Measurements from ENCODE around the gene SYTL5.

SYTL5 gene

DNA sequence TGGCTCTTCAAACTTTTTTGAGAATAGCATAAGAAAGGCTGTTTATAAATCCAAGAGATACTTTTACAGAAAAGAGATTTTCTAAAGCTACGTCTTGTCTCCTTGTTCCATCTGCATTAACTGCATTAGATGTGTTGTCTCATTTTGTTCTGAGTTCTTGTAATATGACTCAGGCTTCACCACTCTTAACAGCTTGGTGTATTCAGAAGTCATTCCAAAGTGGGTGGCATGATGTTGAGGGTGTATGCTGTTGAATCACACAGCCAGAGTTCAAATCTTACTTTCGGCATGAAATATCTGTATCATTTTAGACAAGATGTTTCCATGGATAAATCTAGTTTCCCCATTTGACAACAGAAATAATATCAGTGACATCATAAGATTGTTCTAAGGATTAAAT is 30.1 kb downstream of the SYTL5 start:
- no peak for DNase-seq

DNA sequence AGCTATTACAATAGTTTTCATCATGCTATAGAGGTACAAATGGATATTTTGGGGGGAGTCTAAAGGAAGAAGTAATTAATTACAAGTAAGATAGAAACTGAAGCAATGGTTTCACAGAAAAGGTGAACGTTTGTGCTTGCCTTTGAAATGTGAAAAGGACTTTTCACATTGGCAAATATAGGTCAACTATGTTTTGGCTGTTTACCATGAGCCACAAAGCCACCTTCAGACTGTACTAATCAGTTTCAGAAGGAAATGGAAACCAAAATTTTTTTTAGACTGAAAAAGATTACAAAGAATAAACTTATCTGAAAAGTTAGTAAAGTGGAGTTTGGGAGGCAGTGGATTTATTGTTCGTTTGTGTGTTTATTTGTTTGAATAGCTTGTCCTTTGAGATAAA is 32.1 kb downstream of the SYTL5 start:
- no peak for DNase-seq

DNA sequence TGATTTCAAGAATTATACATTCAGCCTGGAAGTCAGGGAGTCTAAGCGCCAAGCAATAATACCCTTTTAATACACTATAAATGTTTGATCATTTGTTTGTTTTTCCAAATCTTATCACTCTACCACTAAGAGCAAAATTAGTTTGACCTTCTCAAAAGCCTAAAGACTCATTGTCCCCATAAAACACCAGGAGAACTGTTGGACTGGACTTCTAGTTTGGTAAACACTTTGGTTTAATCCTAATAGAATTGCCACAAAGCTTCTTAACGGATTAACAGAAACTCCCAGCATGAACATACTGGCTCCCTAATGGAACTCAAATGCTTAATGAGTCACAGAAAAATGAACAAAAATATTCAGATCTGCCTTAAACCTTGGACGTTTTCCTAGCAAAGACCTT is 34.9 kb downstream of the SYTL5 start:
- DNase-seq: no peak

DNA sequence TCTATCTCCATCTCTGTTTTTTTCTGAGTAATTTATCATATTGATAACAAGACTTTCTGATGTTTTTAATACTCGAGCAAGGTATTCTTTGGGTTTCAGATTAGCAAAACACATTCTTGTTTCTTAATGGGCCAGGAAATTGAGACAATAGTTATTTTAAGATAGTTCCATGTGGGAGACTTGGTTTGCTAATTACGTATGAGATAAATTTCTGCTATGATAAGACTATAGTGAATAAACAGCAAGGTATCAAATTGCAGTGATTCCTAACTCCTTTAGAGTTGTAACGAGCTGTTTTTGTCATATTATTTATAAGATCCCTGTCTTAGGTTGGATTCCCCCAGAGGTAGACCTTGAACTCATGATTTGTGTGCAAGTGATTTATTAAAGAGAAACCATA is 38.3 kb downstream of the SYTL5 start:
- DNase-seq: no peak

DNA sequence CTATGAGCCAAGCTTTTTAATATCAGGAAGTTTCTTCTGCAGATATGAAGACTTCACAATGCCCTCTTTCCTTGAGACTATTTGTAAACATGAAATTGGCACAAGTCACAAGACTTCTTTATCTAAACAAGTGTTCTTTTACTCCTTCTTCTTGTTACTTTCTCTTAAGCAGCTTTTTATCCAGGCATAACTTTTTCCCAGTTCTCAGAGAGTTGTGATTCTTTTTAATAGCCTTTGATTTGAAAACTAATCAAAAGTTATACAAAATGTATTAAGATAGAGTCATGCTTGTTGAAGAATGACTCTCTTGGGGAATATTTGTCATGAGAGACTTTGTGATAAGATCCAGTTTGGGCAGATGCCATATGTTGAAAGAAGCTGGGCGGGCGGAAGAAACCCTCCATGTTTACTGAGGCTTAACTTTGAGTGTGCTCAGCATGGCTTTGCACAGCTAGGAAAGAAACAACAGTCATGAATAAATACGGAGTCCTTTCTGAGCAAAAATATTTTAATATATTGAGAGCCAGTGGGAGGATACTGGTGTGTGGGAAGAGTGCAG is 39.3 kb downstream of the SYTL5 start:
- no peak for DNase-seq

DNA sequence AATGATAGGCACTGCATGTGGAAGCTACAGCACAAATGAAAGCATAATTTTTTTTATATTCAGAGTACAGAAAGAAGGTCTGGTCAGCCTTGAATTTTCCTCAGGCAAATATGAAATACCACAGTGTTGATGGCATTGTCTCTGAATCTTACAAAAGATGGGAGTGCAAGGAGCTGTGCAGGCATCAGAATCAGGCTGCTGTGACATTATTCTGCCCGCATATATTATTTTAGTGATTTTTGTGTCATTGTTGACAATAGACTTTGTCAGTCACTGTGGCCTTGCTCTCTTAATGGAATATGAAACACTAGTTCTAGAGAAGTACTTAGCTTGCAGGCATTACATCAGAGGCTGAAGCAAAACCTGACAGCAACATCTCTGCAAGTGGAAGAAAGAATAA is 42.5 kb downstream of the SYTL5 start:
- DNase-seq: no peak

DNA sequence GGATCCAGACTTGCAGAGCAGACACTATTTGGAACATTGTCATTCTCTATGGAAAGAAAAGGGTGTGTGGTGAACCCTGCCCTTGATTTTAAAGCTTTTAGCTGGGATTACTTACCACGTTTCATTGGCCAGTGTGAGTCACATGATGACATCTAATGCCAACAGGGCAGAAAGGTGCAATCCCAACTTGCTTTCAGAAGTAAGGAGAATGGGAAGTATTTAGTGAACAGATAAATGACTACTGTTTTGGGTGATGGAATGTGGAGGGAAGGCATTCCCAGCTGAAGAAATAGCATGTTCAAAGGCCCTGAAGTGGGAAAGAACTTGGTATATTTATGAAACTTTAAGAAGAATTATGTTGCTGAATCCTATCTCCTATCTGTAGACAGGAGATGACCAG is 44.5 kb downstream of the SYTL5 start:
- no peak for DNase-seq

DNA sequence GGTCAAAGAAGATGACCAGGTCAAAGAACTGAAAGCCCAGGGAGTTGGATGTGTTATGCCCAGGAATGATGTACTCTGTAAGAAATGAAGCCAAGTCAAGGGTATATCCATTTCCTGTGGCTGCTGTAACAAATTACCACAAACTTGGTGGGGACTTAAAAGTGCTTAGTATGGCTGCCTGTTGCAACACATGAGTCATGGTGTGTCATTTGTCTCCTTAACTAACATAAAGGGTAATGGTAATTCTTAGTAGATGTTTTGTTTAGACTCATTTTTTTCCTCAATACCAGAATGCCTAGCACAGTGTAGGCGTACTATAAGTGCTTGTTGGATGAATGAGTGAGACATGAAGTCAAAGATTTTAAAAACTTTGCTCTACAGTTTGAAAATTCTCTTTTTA is 45.7 kb downstream of the SYTL5 start:
- DNase-seq: peak; percentile 35

DNA sequence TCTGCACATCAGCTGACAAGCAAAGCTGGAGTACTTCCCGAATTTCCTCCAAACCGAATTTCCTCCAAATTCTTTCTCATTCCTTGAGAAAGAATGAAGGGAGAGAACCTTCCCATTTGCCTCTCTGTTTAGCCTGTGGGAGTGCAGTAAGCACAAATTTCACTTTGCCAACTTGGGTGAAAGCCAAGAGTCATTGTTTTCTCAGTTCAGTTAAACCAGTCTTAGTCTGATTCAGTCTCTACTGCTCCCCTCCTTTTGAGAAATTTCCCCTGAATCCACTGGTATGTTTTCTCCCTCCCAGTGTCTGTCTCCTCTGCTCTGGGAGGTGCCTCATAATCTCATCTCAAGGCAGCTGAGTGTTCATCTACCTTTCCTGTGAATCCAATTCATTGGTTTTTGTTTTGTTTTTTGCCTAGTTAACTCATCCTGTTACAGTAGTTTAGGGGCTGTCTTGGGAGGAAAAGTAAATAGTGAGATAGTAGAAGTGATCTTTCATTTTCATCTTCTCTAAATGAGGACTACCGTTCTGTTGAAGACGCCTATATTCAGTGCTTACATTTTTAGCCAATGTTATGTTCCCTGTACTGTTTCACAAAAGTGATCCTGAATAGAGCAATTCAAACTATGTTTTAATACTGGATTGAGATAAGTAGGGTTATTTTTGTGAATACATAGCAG is 49.0 kb downstream of the SYTL5 start:
- DNase-seq: no peak

DNA sequence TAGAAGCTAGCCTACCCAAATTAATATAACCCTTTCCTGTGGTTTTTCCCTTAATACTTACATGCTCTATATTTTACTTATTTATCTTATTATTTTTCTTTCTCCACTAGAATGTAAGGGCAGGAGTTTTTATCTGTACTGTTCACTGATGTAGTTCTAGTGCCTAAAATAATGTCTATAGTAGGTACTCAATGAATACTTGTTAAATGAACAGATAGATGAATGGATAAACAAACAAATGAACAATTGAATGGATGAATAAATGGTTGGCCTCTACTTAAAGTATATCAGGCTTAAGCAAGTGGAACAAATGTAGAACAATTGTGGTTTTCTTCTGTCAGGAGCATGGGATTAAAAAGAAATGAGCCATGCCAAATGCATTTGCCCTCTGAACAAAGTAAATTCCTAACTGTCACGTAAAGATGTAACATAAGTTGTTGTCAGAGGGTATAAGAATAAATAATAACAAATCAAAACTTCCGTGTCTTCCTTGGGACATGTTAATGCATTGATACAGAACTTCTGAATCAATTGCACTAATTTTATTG is 54.1 kb downstream of the SYTL5 start:
- DNase-seq: no peak

DNA sequence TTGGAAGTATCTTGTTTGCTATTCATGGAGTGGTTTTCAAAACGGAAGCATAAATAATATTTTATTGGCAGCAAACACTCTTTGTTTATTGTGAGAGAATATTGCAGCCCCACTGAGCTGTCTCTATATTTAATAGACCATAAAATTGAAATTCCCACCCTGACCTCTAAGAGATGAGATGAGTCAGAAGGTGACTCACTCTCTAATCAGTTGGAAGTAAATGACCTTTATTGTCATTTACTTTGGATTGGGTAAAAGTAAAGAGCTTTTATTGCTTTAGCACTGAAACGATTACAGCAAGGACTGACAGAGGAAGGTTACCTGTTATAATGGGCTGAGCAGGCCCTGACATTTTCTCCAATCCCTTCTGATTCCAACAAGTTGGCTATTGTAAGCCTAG is 55.0 kb downstream of the SYTL5 start:
- DNase-seq: no peak

DNA sequence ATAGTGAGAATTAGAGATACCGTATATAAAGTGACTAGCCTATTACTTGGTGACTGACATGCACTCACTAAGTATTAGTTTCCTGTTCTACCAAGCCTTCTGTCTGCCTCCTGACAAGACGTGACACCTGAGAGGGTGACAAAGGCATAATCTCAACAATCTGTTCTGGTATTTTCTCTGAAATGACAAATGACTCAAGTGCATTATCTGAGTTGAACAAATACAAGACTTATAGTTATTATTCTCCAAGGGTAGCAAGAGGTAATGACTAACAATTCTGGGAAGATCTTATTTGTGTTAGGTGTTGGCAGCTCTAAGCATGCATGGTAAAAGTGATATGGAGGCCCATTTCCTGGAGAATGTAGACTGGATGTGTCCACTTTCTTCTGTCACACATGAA is 60.6 kb downstream of the SYTL5 start:
- no peak for DNase-seq

DNA sequence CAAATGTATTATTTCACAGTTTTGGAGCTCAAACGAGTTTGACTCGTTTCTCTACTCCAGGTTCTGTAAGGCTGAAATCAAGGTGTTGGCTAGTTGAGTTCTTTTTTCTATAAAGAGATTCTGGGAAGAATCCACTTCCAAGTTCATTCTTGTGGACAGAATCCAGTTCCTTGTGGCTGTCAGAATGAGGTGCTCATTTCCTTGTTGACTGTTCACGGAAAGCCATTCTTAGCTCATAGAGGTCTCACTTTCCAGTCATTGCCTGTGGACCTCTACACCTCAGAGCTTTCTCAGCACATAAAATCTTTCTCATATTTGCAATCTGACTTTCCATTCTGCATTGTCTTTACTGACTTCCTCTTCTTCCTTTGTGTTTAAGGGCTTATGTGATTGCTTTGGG is 62.9 kb downstream of the SYTL5 start:
- no peak for DNase-seq

DNA sequence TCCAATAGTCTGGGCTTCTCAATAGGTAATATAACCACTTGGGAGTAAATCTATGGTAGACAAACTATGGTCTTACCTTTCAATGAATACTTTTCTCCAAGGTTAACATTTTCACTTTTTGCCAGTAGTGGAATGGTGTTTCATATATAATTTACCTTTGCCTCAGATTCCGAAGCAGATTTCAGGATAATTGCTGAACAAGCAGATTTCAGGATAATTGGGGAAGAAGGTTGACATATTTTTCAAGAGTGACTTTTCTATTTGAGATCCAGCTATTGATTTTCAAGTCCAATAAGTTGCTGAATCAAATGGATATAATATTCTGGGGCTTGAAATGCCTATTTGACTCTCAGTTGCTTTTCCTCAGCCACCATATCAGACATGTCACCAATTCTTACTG is 63.6 kb downstream of the SYTL5 start:
- no peak for DNase-seq

DNA sequence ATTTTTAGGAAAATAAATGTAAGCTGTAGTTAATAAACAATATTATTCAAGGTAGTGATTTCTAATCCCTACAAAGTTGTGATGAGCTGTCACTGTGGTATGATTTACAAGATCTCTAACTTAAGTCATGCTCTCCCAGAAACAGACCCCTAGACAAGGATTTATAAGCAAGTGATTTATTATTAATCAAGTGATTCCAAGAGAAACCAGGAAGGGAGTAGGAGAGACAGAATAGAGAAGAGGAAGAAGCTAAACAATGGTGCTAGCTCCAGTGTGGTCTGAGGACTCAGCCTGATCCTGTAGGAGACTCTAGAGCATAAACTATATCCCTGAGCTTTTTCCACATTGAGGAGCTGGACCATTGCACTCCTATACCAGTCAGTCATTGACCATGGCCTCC is 73.1 kb downstream of the SYTL5 start:
- no peak for DNase-seq

DNA sequence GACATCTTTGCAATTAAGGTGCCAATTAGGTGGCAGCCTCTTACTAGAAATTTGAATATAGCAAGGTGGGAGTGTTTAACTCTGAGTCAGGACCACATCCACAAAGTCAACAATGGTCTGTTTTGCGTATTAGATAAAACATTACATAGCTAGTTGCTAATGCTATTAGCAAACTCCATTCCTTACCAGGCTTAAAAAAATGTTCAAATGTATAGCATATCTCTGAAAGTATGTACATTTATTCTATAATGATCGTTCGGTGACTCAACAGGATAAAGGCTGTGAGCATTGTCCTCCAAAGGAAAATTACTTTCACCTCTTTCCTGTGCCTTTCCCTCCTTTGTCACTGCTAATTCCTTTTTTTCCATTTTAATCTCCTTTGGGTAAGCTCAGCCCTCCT is 74.5 kb downstream of the SYTL5 start:
- no peak for DNase-seq

DNA sequence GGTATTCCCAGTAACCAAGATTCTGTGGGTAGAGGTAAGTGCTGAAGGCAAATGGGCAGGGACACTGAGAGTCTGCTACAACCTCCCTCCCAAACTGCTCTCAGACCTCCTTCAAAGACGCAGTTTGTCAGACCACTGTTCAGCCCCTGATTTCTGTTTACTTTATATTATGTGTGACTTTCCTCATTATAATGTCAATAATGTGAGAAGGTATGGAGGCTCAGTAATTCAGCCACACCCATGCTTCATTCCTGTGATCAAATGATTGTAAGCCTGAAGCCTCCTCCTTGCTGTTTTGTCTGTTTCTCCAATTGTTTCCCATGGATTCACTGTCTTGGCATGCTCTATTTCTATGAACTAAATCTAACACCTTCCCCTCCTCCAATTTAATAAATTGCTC is 75.6 kb downstream of the SYTL5 start:
- DNase-seq: no peak

DNA sequence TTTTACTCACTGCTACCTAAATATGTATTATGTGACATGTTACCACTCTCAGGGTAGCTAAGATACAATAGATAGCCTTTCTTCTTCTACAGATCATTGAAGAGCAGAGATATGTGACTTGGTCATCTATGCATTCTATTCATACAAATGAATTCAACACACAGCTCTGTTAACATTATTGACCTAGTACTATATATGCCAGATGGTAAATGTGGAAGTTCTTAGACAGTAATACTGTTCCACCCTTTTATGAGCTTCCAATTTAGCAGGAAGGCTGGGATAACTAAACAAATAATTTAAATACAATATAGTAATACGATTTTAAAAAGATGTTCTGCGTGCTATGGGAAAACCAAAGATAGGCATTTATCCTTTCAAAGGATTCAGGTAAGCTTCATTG is 76.0 kb downstream of the SYTL5 start:
- DNase-seq: no peak

DNA sequence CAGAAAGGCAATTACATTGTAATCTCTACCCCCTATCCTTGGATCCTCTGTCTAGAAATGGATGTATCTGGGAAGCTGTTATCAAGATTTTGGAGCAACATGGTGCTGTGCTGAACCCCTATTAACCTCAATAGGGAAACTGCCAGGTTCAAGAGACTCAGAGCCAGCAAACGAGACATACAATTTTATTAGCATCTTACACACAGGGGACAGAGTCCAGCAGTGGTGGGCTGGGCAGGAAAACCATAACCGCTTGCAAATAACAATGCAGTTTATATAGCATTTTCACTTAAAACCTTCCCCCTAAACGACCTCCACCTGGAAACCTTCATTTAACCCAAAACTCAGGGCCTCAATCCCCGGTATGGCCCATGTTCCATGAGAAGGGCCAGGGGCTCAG is 79.5 kb downstream of the SYTL5 start:
- DNase-seq: no peak

DNA sequence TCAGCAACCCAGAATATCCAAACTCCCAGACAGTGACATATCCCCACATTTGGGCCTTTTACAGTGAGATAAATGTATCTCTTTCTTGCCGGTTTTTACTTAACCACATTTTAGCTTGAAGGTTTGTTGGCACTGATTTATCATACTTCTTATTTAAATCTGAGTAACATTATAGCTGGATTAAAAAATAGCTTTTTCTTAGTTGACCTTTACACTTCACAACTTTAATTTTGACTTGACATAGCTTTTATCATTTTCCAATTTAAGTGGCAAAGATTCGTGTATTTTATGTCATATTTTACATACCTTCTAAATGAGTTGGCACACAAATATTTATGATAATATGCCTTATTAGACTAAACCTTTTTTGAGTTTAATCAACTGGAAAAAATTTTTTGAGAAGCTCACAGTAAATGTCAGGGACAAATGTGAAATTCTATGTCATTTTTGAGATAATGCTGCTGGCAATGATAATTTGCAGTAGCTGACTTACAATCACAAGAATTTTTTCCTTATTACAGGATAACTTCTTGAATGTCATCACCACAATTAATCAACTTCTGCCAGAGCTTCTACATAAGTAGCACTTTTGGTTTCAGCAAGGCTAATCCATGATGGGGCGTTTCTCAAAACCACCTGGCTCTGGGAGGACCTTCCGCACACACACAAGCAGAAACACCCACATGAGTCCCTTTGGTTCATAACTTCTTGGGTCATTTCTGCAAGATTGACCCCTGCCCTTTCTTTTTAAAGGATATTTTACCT is 80.3 kb downstream of the SYTL5 start:
- DNase-seq: no peak

DNA sequence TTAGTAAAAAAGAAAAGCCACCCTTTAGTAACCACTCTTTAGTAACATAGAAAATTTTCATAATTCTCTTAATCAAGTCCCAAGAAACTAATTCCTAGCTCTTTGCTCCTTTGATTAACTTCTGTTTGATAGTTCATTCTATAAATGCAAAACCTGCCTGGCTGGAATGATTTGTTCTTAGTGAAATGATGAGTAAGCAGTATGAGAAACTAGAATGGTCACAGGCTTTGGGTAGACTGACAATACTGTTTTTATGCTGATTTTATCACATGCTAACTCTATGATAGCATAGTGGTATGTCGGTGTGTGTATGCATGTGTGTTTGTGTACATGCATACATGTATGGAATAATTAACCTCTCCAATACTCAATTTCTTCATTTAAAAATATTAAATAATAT is 81.2 kb downstream of the SYTL5 start:
- no peak for DNase-seq

DNA sequence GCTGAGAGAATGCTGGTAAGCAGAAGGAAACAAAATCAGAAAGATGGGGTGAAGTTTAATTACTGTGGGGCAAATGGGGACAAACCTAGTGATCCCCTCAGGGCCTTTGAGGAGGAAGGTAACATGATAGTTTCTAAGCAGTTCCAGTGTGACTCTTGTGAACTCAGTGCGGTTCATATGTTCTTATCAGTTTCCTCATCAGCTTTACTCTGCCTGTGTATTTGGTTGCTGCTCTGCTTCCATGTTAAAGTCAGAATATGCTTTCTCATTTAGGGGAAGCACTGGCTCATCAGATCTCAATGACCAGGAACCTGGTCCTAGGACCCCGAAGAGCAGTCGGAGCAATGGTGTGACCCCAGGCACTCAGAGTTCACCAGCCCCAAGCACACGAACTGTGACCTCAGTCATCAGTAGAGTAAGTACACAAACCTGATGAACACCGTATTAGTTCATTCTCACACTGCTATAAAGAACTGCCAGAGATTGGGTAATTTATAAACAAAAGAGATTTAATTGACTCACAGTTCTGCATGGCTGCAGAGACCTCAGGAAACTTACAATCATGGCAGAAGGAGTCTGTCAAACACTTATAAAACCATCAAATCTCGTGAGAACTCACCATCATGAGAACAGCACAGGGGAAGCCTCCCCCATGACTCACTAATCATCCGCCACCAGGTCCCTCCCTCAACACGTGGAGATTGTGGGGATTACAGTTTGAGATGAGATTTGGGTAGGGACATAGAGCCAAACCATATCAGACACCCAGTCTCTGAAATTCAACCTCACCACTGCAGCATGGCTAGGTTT is 83.0 kb downstream of the SYTL5 start:
- no peak for DNase-seq

DNA sequence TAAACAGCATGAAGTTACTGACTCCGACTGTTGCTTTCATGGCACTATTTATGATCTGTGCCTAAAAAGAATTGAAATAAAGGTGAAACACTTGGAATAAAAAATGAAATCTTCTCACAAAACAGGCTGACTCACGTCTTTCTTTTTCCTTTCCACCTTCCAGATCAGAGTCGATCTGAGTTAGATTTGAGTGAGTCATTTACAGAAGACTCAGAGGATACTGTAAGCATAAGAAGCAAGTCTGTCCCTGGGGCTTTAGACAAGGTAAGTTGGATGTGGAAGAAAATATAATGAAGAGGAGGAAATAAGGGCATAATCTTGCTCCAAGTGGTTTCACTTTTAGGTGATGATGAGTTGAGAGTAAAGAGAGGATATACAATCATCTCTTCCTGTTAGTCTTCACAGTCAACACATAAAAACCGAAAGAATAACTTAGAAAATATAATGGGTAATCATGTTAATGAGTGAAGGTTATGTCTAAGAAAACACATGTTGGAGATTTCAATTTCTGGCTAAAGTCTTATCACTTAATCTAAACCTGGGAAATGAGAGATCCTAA is 89.7 kb downstream of the SYTL5 start:
- no peak for DNase-seq
